Epithelial cell of proximal tubule (primary cell): ENCODE results near the gene GEMIN2. TPM values are rescaled to one million over a fixed set of nuclear protein-coding genes. Genes with fewer than 3 reads are reported as not detected.
A peak's percentile ranks its signal among the peaks of the same experiment; 100 is the strongest.
"Not testable (repeated sequence)": the region's sequence is repeated elsewhere in the genome, so short reads cannot be mapped to it uniquely, and the experiment has no call there.

ENCODE experiments used
- DNase-seq: peaks from one replicate; pipeline ENCODE4 v3.0.0-alpha.2; 2011; ENCODE audit warnings: low read depth
- H3K4me3 ChIP-seq: 2 replicates; pipeline ENCODE4 v1.5.1; 2011; ENCODE audit warnings: low read depth, mild to moderate bottlenecking, low read length
- total RNA-seq: library from RNA; depleted of rRNA; stranded (reverse); fragments of >200 nt; gene quantifications from 2 replicates; pipeline ENCODE4 v1.2.3, GENCODE V29; 2015
- TF ChIP-seq, protein P1 (sequence below): conservative IDR thresholded peaks from 2 replicates; pipeline ENCODE4 v1.5.1; 2012; ENCODE audit warnings: low read depth, mild to moderate bottlenecking, low read length

GEMIN2 gene
- total RNA-seq, 1 donor from 2014 or later = 51.9 TPM

DNA sequence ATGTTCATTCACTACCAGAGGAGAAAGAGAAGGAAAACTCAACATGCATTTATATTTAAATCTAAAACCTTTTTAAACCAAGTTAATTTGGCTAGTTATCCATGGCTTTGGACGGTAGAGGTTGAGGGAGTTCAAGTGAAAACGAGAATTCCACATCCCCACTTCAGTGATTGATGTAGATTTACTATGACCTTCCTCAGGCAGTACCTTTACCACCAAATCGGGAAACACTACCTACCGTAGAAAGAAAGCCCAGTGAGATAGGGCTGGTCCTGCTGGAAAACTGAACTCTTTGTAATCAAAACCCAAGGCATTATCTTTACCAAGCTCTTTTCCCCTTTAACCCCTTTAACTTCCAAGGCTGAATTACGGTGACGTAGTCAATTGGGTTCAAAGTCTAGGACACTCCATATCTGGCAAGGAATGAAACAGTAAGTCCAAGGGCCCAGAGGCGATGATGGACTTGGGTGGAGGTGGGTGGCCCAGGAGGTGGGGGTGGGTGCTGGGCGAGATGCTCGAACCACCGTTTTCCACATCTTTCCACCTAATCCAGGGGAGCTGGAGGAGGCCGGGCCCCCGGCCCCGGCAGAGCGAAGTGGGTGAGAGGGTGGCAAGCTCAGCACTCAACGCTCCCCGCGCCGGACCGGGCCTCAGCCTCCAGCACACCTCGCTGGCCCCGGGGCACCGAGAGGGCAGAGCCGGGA, 11.7 kb upstream of the GEMIN2 start:
- TF ChIP-seq, protein P1, sequence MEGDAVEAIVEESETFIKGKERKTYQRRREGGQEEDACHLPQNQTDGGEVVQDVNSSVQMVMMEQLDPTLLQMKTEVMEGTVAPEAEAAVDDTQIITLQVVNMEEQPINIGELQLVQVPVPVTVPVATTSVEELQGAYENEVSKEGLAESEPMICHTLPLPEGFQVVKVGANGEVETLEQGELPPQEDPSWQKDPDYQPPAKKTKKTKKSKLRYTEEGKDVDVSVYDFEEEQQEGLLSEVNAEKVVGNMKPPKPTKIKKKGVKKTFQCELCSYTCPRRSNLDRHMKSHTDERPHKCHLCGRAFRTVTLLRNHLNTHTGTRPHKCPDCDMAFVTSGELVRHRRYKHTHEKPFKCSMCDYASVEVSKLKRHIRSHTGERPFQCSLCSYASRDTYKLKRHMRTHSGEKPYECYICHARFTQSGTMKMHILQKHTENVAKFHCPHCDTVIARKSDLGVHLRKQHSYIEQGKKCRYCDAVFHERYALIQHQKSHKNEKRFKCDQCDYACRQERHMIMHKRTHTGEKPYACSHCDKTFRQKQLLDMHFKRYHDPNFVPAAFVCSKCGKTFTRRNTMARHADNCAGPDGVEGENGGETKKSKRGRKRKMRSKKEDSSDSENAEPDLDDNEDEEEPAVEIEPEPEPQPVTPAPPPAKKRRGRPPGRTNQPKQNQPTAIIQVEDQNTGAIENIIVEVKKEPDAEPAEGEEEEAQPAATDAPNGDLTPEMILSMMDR = no peak
- H3K4me3 ChIP-seq = peak overlapping the region; percentile 69
- DNase-seq = no peak

DNA sequence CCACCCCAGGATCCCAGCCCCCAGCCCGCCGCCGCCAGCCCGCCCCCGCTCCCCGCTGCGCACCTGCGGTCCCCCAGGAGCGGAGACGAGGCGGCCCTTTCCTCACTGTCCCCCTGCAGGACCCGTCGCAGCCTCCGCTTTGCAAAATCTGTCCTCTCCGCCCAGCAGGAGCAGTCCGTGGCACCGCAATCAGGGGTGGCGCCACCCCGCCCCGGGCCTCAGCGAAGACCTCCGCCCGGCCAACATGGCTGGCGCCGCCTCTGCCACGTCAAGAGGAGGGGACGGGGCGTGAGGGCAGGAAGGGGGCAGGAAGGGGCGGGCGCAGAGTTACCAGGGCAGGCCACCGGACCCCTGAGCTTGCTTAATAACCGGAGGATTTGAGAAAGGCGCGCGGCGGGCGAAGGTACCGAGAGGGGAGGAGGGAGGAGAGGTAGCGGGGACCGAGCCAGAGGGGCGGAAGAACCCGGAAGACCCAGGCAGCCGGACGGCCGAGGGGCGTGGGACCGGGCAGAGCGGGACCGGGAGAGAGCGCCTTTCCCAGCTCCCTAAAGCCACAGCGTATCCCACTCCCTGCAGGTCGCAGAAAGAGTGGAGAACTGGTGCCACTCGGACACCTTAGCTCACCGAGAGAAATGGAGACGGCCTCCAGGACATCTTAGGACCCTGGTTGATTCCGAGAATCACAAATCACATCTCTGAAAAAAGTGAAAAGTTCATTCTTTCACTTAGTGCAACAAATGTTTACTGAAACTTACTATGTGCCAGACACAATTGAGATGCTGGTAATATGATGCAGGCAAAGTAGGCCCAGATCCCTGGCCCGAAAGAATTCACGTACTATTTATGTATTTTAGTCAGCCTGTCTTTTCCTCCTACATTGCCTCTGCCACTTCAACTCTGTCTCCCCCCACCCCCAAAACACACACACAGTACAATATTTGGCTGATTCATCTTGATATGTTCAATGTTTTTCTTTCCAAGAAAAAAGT, 10.9 kb upstream of the GEMIN2 start, which contains the start of gene SEC23A:
SEC23A (minus strand) TSS at position 267 of the 989 bp plus-strand sequence. CDS start 7,117 bp downstream, outside the sequence.
- TF ChIP-seq, protein P1 = no peak
- H3K4me3 ChIP-seq = peak within 1 kb of the TSS; percentile 69
- DNase-seq = no peak

DNA sequence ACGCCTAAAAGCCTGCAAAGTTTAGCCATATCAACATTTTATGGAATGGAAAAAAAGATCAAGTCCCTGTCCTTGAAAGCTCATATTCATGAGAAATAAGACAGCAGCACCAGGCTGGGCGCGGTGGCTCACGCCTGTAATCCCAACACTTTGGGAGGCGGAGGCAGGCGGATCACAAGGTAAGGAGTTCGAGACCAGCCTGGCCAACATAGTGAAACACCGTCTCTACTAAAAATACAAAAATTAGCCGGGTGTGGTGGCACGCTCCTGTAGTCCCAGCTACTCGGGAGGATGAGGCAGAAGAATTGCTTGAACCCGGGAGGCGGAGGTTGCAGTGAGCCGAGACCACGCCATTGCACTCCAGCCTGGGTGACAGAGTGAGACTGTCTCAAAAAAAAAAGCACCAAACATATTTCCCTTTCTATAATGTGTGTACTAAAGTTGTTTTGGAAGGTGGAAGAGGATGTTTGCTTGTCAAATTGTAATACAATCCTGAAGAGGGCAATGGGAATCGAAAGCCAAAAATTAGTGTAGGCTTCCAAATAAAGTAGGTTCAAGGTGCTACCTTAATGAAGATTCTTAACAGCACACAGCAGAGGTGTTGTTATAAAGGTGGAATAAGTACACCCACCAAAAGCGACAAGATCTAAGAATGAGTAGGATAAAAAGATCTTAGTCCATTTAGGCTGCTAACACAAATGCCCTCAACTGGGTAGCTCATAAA, 9.9 kb upstream of the GEMIN2 start:
- peak overlapping the region; percentile 69 for H3K4me3 ChIP-seq
- not testable (repeated sequence) for DNase-seq

DNA sequence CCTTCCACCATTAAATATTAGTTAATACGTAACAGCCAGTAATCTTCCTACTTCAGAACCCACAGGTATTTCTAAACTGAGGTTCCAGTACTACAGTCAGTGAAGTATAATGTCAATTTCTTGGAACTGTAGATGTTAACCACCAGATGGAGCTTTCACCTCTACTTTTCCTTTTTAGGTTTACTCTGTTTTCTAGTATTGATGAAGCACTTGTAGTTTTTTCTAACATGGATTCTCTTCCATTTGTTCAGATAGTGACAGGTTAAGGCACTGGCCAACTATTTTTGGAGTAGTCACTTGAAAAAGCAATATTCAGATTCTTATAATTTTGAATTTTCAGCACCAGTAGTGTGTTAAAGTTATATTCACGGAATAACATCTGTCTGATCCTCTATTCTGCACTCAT, 6.5 kb upstream of the GEMIN2 start:
- no peak for DNase-seq
- H3K4me3 ChIP-seq = no peak overlapping the region
- TF ChIP-seq, protein P1 = peak; percentile 56

DNA sequence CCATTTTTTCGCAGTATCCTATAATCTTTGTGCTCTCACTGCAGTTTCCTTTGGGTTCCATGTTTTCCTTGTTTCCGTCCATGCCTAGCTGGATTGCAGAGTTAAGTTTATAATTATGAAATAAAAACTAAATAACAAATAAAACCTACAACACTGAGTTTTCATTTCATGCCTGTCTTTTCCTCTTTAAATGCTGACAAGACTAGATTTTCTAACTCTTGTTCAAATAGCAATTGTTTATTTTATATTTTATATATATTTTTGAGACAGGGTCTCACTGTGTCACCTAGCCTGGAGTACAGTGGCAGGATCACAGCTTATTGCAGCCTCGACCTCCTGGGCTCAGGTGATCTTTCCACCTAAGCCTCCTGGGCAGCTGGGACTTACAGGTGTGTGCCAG, 5.3 kb upstream of the GEMIN2 start:
- DNase-seq = no peak
- TF ChIP-seq, protein P1 = no peak

DNA sequence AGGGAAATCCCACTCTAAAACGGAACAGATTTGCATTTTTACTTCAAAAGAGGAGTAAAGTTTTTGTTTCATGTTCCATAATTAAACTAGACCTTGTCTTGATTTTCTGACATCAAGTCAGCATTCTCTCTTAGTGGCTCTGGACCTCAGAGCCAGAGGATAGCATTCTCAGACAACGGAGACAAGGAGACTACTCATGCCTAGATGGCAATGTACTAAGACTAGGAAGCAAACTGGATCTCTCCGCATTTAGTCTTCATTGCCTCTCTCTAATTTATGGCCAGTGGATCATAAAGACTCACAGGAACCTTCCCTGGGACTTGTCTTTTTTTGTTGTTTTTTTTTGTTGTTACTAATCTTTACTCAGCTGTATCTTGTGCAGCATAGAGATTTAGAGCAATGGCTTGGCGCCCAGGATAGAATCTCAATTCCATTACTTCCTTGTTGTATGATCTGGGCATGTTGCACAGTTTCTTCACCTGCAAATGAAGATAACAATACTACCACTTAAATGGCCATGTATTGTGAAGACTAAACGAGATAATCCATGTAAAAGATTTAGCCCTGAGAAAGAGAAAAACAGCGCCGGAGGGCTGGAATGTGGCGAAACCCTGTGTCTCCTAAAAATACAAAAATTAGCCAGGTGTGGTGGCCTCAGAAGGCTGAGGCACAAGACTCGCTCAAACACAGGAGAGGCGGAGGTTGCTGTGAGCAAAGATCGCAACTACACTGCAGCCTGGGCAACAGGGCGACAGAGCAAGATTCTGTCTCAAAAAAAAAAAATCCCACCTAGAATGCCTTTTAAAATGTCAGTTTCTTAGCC, 4.0 kb upstream of the GEMIN2 start:
- DNase-seq = no peak
- H3K4me3 ChIP-seq = no peak overlapping the region
- TF ChIP-seq, protein P1 = no peak

More for the DNA sequence above, 5.3 kb upstream of the GEMIN2 start:
- no peak overlapping the region for H3K4me3 ChIP-seq
